HepG2 (cell line): ENCODE data around the gene IL5RA. TPM values are rescaled to one million over a fixed set of nuclear protein-coding genes. Genes with fewer than 3 reads are reported as not detected.

ENCODE experiments used
- ATAC-seq: fragments of 200-7000 bp; cut with Tn5 transposase; 3 replicates; pipeline ENCODE4 v1.9.1; 2020; ENCODE audit warnings: mild to moderate bottlenecking, moderate library complexity
- BruUV-seq: library from RNA; stranded (reverse); fragments of 400-500 nt; replicated peaks from 2 replicates; lab custom pipeline; 2021; lab: Mats Ljungman, UMichigan
- CTCF ChIA-PET: fragments of 300-600 bp; formaldehyde crosslinking; extraction: SDS; loops from one replicate; lab custom pipeline; 2021; ENCODE audit warnings: low total read pairs, inconsistent platforms, low intra/inter-chr PET ratio; lab: Yijun Ruan, JAX
- POLR2A ChIA-PET: fragments of 350-600 bp; sonication (Branson Sonifier 250); formaldehyde crosslinking; loops from one replicate; lab custom pipeline; 2020; ENCODE audit warnings: antibody characterized with exemption, inconsistent platforms; lab: Yijun Ruan, JAX
- DNase-seq: peaks from one replicate; pipeline ENCODE4 v3.0.0-alpha.2; 2015; ENCODE audit warnings: low spot score
- FAIRE-seq: peaks from 3 replicates; lab custom pipeline; 2011; peaks lifted over from hg19 to GRCh38; lab: Jason Lieb, UNC
- H2AFZ ChIP-seq: one replicate; pipeline ENCODE4 v1.6.1; 2011; ENCODE audit warnings: low read length, inconsistent platforms
- H3K27ac ChIP-seq: fragments of 300-600 bp; 3 replicates; pipeline ENCODE4 v1.8.0; 2011; ENCODE audit warnings: mixed run types, mild to moderate bottlenecking, mixed read lengths, low read length, inconsistent platforms; ENCODE audit not compliant: insufficient read depth; ENCODE audit errors: extremely low read length
- H3K27me3 ChIP-seq, 2 experiments: fragments of 200-600 bp in 1 of 2; 2 replicates in 1 of 2; 3 replicates in 1 of 2; pipeline versions ENCODE4 v1.6.0 to v1.8.0; 2011; ENCODE audit warnings: low read length in 2 of 2, mild to moderate bottlenecking in 2 of 2, moderate library complexity in 2 of 2, inconsistent platforms in 1 of 2; ENCODE audit not compliant: insufficient read depth in 2 of 2, control insufficient read depth in 1 of 2
- H3K36me3 ChIP-seq, 2 experiments: fragments of 200-600 bp in 1 of 2; replicated peaks in 1 of 2; 2 replicates in 1 of 2; 3 replicates in 1 of 2; pipeline versions ENCODE4 v1.5.1 to v1.8.0; 2011; ENCODE audit warnings: low read length in 2 of 2, inconsistent platforms in 1 of 2; ENCODE audit not compliant: insufficient read depth in 2 of 2, control insufficient read depth in 1 of 2
- H3K4me1 ChIP-seq: 2 replicates; pipeline ENCODE4 v1.5.1; 2012; ENCODE audit warnings: low read length, inconsistent platforms; ENCODE audit not compliant: insufficient read depth
- H3K4me2 ChIP-seq: 2 replicates; pipeline ENCODE4 v1.6.0; 2011; ENCODE audit warnings: low read depth, low read length, inconsistent platforms
- H3K4me3 ChIP-seq, 3 experiments: fragments of 200-600 bp in 1 of 3; sonication (generic), shearing (Covaris generic) in 1 of 3; replicated peaks in 1 of 3; 2 replicates each; pipeline ENCODE4 v1.5.1; 2011 to 2016; ENCODE audit warnings: low read length in 3 of 3, inconsistent platforms in 2 of 3, low read depth in 2 of 3, mild to moderate bottlenecking in 2 of 3, control low read depth in 1 of 3, mixed read lengths in 1 of 3; ENCODE audit not compliant: insufficient read depth in 1 of 3
- H3K79me2 ChIP-seq: one replicate; pipeline ENCODE4 v1.6.1; 2011; ENCODE audit warnings: low read length, inconsistent platforms; ENCODE audit not compliant: insufficient read depth
- H3K9ac ChIP-seq: 2 replicates; pipeline ENCODE4 v1.6.0; 2011; ENCODE audit warnings: mild to moderate bottlenecking, low read depth, low read length, inconsistent platforms; ENCODE audit not compliant: insufficient read depth
- H3K9me3 ChIP-seq: 2 replicates; pipeline ENCODE4 v1.5.1; 2012; ENCODE audit warnings: mild to moderate bottlenecking, low read length
- H4K20me1 ChIP-seq: 2 replicates; pipeline ENCODE4 v1.6.0; 2011; ENCODE audit warnings: inconsistent platforms, mild to moderate bottlenecking, low read length, moderate library complexity; ENCODE audit not compliant: insufficient read depth
- CENPT ChIP-seq: sonication (generic); formaldehyde crosslinking; IDR thresholded peaks from 2 replicates; pipeline ENCODE4 v1.8.0; 2022; ENCODE audit warnings: low read depth, mild to moderate bottlenecking, moderate library complexity, missing genetic modification reagents
- ELF1 ChIP-seq: sonication (generic); formaldehyde crosslinking; IDR thresholded peaks from 2 replicates; pipeline ENCODE4 v1.4.0; 2020; ENCODE audit warnings: missing genetic modification reagents
- HDAC2 ChIP-seq: sonication (generic); formaldehyde crosslinking; IDR thresholded peaks from 2 replicates; pipeline ENCODE4 v1.4.0; 2020; ENCODE audit warnings: missing genetic modification reagents
- HMGXB4 ChIP-seq, 2 experiments: sonication (generic) in 1 of 2; formaldehyde crosslinking in 1 of 2; IDR thresholded peaks; 2 replicates each; pipeline versions ENCODE4 v1.4.0 to v1.6.1; 2018 to 2020; ENCODE audit warnings: missing genetic modification reagents in 2 of 2, borderline replicate concordance in 1 of 2, low read depth in 1 of 2, mild to moderate bottlenecking in 1 of 2, missing biosample characterization in 1 of 2
- HNRNPH1 ChIP-seq: fragments of 200-400 bp; formaldehyde crosslinking; optimal IDR thresholded peaks from 2 replicates; pipeline ENCODE3; 2017; ENCODE audit warnings: mild to moderate bottlenecking, low read depth, low read length
- NR2F6 ChIP-seq, 2 experiments: IDR thresholded peaks; 2 replicates each; pipeline ENCODE4 v1.6.1; 2016; ENCODE audit warnings: antibody characterized with exemption in 1 of 2, mild to moderate bottlenecking in 1 of 2
- PHF21A ChIP-seq: sonication (generic); formaldehyde crosslinking; IDR thresholded peaks from 2 replicates; pipeline ENCODE4 v1.5.0; 2020; ENCODE audit warnings: mild to moderate bottlenecking, missing genetic modification reagents
- RFX3 ChIP-seq: IDR thresholded peaks from 2 replicates; pipeline ENCODE4 v1.6.1; 2016; ENCODE audit warnings: missing biosample characterization, missing genetic modification reagents
- TAF1 ChIP-seq: sonication (generic); formaldehyde crosslinking; IDR thresholded peaks from 2 replicates; pipeline ENCODE4 v1.4.0; 2020; ENCODE audit warnings: missing genetic modification reagents
- TGIF2 ChIP-seq: IDR thresholded peaks from 2 replicates; pipeline ENCODE4 v1.6.1; 2016; ENCODE audit warnings: control low read depth, missing compliant biosample characterization
- ZBTB42 ChIP-seq: sonication (generic); formaldehyde crosslinking; IDR thresholded peaks from 2 replicates; pipeline ENCODE4 v1.5.0; 2020; ENCODE audit warnings: mild to moderate bottlenecking, missing genetic modification reagents
- ZHX1 ChIP-seq: sonication (generic); formaldehyde crosslinking; IDR thresholded peaks from 2 replicates; pipeline ENCODE4 v1.8.1; 2022; ENCODE audit warnings: low read depth, mild to moderate bottlenecking, missing genetic modification reagents
- ZNF17 ChIP-seq: sonication (generic); formaldehyde crosslinking; IDR thresholded peaks from 2 replicates; pipeline ENCODE4 v1.5.0; 2020; ENCODE audit warnings: mild to moderate bottlenecking, missing genetic modification reagents
- ZNF317 ChIP-seq: sonication (generic); formaldehyde crosslinking; IDR thresholded peaks from 2 replicates; pipeline ENCODE4 v1.5.0; 2020; ENCODE audit warnings: mild to moderate bottlenecking, missing genetic modification reagents
- ZNF563 ChIP-seq: sonication (generic); formaldehyde crosslinking; IDR thresholded peaks from 2 replicates; pipeline ENCODE4 v1.8.0; 2022; ENCODE audit warnings: mild to moderate bottlenecking, moderate library complexity, missing genetic modification reagents
- ZNF672 ChIP-seq: sonication (generic); formaldehyde crosslinking; IDR thresholded peaks from 2 replicates; pipeline ENCODE4 v1.8.1; 2022; ENCODE audit warnings: missing genetic modification reagents
- ZNF782 ChIP-seq: sonication (generic); formaldehyde crosslinking; IDR thresholded peaks from 2 replicates; pipeline ENCODE4 v1.4.0; 2020; ENCODE audit warnings: missing genetic modification reagents, mild to moderate bottlenecking, borderline replicate concordance
- ZNF850 ChIP-seq: sonication (generic); formaldehyde crosslinking; conservative IDR thresholded peaks from 2 replicates; pipeline ENCODE4 v1.9.0; 2021; ENCODE audit warnings: mild to moderate bottlenecking, missing genetic modification reagents
- WGBS: methylation state at CpG from one replicate; pipeline ENCODE4 v1.1.6; 2017; ENCODE audit warnings: low lambda C conversion rate; 5-methylcytosine and 5-hydroxymethylcytosine counted together
- in situ Hi-C: cut with HindIII; loops from 2 replicates; pipeline ENCODE4 v1.10.0; 2017; ENCODE audit warnings: low pct_unique_long_range_greater_than_20kb; ENCODE audit not compliant: extremely low pct_ligation_motif_present
- intact Hi-C: fragments of 100-400 bp; cut with micrococcal nuclease; formaldehyde crosslinking; loops from one replicate; pipeline ENCODE4 v1.10.0; 2022; ENCODE audit not compliant: unreplicated experiment
- polyA plus RNA-seq, 8 experiments: library from polyadenylated mRNA; depleted of rRNA in 3 of 8; stranded (reverse) in 7 of 8; unstranded in 1 of 8; fragments of >200 nt; fragmentation: Illumina TruSeq in 4 of 8; extraction: Trizol in 4 of 8; gene quantifications; 2 replicates each; pipeline versions ENCODE4 v1.2.1 to v1.2.3, GENCODE V29; 2011 to 2016; ENCODE audit warnings: low read depth in 4 of 8, missing spikeins in 1 of 8, mixed read lengths in 1 of 8; ENCODE audit not compliant: insufficient read depth in 1 of 8
- total RNA-seq, 5 experiments: library from RNA; depleted of rRNA; stranded (reverse); fragments of >200 nt; fragmentation: Illumina TruSeq; extraction: Trizol; gene quantifications; 2 replicates each; pipeline ENCODE4 v1.2.3, GENCODE V29; 2016; ENCODE audit warnings: low read depth in 1 of 5

IL5RA gene
- total and polyA plus RNA-seq, 2 of the 13 experiments (the other 11 are each of a cell fraction or from before 2014, with no cell fraction given): not detected

DNA sequence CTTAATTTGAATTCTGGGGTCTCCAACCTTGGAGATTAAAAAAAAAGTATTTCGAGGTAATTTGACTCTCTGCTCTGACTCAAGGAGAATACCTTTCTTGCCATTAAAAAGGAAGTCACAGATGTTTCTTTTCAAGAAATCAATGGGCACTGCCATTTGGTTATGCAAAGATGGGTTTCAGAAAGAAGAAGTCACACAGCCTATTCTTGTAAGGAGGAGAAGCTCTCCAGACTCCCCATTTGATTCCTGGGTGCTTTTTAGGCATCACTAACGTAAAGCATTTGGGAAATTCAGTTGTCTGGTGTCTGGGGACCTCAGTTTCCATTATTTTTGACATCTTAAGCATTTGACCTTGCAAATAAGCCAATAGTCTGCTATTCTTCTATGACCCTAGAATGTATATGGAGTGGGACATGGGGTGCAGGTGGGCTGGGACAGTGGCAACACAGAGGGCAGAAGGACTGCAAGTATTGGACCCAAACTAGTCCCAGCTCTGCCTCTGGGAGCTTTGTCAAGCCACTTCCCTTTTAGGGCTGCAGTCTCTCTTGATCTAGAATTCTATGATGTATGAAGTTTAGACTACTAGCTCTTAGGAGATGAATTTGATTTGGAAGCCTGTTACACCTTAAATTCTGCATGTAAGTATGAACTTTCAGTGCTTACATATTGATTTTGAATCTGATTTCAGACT is 27.8 kb downstream of the IL5RA start (continued):
- no peak for TF ChIP-seq CENPT (CRISPR knock-in tag)

- FAIRE-seq (no peak), ATAC-seq (no peak), DNase-seq (no peak)
- Histone ChIP-seq H3K4me1 (no peaks in the 10 kb centered on the region), H3K36me3 (no peaks in the 10 kb centered on the region), H4K20me1 (0 out of 2 replicates have a peak, but pooled peaks cover 2% of the 10 kb centered on the region), H3K9me3 (no peaks in the 10 kb centered on the region), H3K9ac (no peak overlapping the region), H3K27ac (no peak overlapping the region), H3K79me2 (no peaks in the 10 kb centered on the region), H3K27me3 (peaks cover 0 to 18% of the 10 kb centered on the region in 2 experiments; a peak in 3 of 5 replicates), H3K4me3 (no peak overlapping the region), H2AFZ (no peak overlapping the region), H3K4me2 (no peak overlapping the region)
- BruUV-seq: no TSS peak
- in situ Hi-C loops: no loop called here
- ChIA-PET POLR2A (no interaction called here), CTCF (no interaction called here)
- WGBS: 9% methylated on average over 9 of the region's 9 CpGs
- intact Hi-C loops: no loop called here
- no peak for TF ChIP-seq HNRNPH1
- no peak for TF ChIP-seq ZNF782 (CRISPR knock-in tag)
- TF ChIP-seq ZNF317 (CRISPR knock-in tag): no peak
- TF ChIP-seq ZBTB42: no peak
- no peak for TF ChIP-seq NR2F6 (IDR thresholded peaks at IDR 0.05)
- no peak for TF ChIP-seq NR2F6 (CRISPR knock-in tag; IDR thresholded peaks at IDR 0.05)
- TF ChIP-seq TAF1 (CRISPR knock-in tag): no peak
- TF ChIP-seq ZNF672 (CRISPR knock-in tag): no peak
- no peak for TF ChIP-seq ZHX1 (CRISPR knock-in tag)
- no peak for TF ChIP-seq ZNF17 (CRISPR knock-in tag)
- no peak for TF ChIP-seq ELF1 (CRISPR knock-in tag)
- no peak for TF ChIP-seq HMGXB4 (CRISPR knock-in tag; IDR thresholded peaks at IDR 0.05; ENCODE audit: borderline replicate concordance in 1 of 2, low read depth in 1 of 2)
- no peak for TF ChIP-seq ZNF850 (CRISPR knock-in tag)
- TF ChIP-seq TGIF2 (CRISPR knock-in tag): no peak
- no peak for TF ChIP-seq PHF21A (CRISPR knock-in tag)
- no peak for TF ChIP-seq HDAC2 (CRISPR knock-in tag)
- no peak for TF ChIP-seq RFX3
- TF ChIP-seq ZNF563 (CRISPR knock-in tag): no peak
These were observed 28.6 kb downstream of the IL5RA start for GRCh38 chr3:3081381-3082233.
